ENCODE data around the gene MRPS6.

Gene MRPS6

GRCh38 chr21:34148419-34148804, 75.0 kb downstream of the MRPS6 start:
- no peak overlapping the region for H3K27ac ChIP-seq (replicated peaks)
- no peak for TF ChIP-seq REST (IDR thresholded peaks at IDR 0.05; ENCODE audit: insufficient replicate concordance, low read depth)
- no peaks in the 10 kb centered on the region for H3K27me3 ChIP-seq (ENCODE audit: insufficient read depth, poor library complexity, severe bottlenecking)
- no peak overlapping the region for H3K4me3 ChIP-seq (replicated peaks; ENCODE audit: insufficient read depth, low read length)
- no peak for DNase-seq (ENCODE audit: low read depth in 1 of 2, low spot score in 1 of 2)

- no peak for DNase-seq (ENCODE audit: low read depth in 1 of 2, low spot score in 1 of 2)
- TF ChIP-seq CTCF (IDR thresholded peaks at IDR 0.05; ENCODE audit: insufficient read depth, low read length) (no peak), GABPA (IDR thresholded peaks at IDR 0.05; ENCODE audit: low read depth) (no peak), SPI1 (IDR thresholded peaks at IDR 0.05; ENCODE audit: borderline replicate concordance, low read depth) (no peak), POLR2AphosphoS5 (IDR thresholded peaks at IDR 0.05; ENCODE audit: low read depth) (no peak), REST (IDR thresholded peaks at IDR 0.05; ENCODE audit: insufficient replicate concordance, low read depth) (no peak)
- H3K4me3 ChIP-seq (replicated peaks; ENCODE audit: insufficient read depth, low read length) = no peak overlapping the region
- H3K27me3 ChIP-seq (ENCODE audit: insufficient read depth, poor library complexity, severe bottlenecking) = no peaks in the 10 kb centered on the region
- no peak overlapping the region for H3K27ac ChIP-seq (replicated peaks)
Measured at GRCh38 chr21:34148826-34149558, 75.6 kb downstream of the MRPS6 start.

- DNase-seq (ENCODE audit: low read depth in 1 of 2, low spot score in 1 of 2) = no peak
- H3K27ac ChIP-seq (replicated peaks) = no peak overlapping the region
- no peaks in the 10 kb centered on the region for H3K27me3 ChIP-seq (ENCODE audit: insufficient read depth, poor library complexity, severe bottlenecking)
- H3K4me3 ChIP-seq (replicated peaks; ENCODE audit: insufficient read depth, low read length) = no peak overlapping the region
- no peak for TF ChIP-seq GABPA (IDR thresholded peaks at IDR 0.05; ENCODE audit: low read depth)
- TF ChIP-seq REST (IDR thresholded peaks at IDR 0.05; ENCODE audit: insufficient replicate concordance, low read depth) = no peak
- TF ChIP-seq CTCF (IDR thresholded peaks at IDR 0.05; ENCODE audit: insufficient read depth, low read length) = no peak
- TF ChIP-seq POLR2AphosphoS5 (IDR thresholded peaks at IDR 0.05; ENCODE audit: low read depth) = no peak
- TF ChIP-seq SPI1 (IDR thresholded peaks at IDR 0.05; ENCODE audit: borderline replicate concordance, low read depth) = no peak
Measured at GRCh38 chr21:34152500-34152899, 79.1 kb downstream of the MRPS6 start.
